HG02973 (cell line): Measurements from ENCODE around the gene SEZ6L2.

ENCODE experiments used
- ATAC-seq: cut with Tn5 transposase; IDR thresholded peaks from one replicate; pipeline ENCODE4 v1.9.1; 2021; ENCODE audit warnings: moderate library complexity; ENCODE audit not compliant: unreplicated experiment

Gene SEZ6L2

GRCh38 chr16:29830774-29831173, 68.6 kb downstream of the SEZ6L2 start:
- ATAC-seq, result no peak

GRCh38 chr16:29826342-29826695, 73.0 kb downstream of the SEZ6L2 start:
- no peak for ATAC-seq

- no peak for ATAC-seq
Measured at GRCh38 chr16:29825145-29826044, 74.0 kb downstream of the SEZ6L2 start.

GRCh38 chr16:29824589-29825144, 74.7 kb downstream of the SEZ6L2 start:
- no peak for ATAC-seq

DNA sequence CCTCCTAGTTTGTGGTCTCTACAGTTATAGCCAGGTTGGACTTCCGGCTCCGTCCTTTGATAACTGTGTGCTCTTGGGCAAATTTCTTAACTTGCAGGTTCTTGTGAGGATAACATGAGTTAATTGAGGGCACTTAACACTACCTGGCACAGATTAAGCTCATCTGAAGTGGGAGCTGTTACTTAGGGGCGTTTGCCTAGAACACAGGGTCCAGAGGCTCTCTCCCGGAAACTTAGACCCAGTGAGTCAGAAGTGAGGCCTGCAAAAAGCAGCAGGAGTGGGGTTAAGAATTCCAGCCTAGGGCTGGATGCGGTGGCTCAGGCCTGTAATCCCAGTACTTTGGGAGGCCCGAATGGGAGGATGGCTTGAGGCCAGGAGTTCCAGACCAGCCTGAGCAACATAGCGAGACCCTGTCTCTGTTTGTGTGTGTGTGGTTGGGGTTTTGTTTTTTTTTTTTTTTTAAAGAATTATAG, 77.7 kb downstream of the SEZ6L2 start:
- ATAC-seq, result no peak
